OCI-LY7 (cell line): ENCODE results near the gene TRIM36. TPM values are rescaled to one million over a fixed set of nuclear protein-coding genes. Genes with fewer than 3 reads are reported as not detected.

Experiments
- BruUV-seq: library from RNA; stranded (reverse); fragments of 400-500 nt; replicated peaks from 2 replicates; lab custom pipeline; 2021; lab: Mats Ljungman, UMichigan
- CTCF ChIA-PET: fragments of 300-600 bp; sonication (Branson Sonifier 250); formaldehyde crosslinking; loops from one replicate; lab custom pipeline; 2022; ENCODE audit warnings: antibody characterized with exemption; ENCODE audit not compliant: unreplicated experiment; lab: Charles Lee
- POLR2A ChIA-PET: fragments of 300-600 bp; sonication (Branson Sonifier 250); formaldehyde crosslinking; loops from one replicate; lab custom pipeline; 2022; ENCODE audit warnings: antibody characterized with exemption; lab: Charles Lee
- DNase-seq: peaks from one replicate; pipeline ENCODE4 v3.0.0-alpha.2; 2015; ENCODE audit warnings: low spot score
- H2AFZ ChIP-seq: fragments of 200-600 bp; sonication (generic), shearing (Covaris generic); 2 replicates; pipeline ENCODE4 v1.6.1; 2014; ENCODE audit warnings: mild to moderate bottlenecking, antibody characterized with exemption, low read length, moderate library complexity
- H3K27ac ChIP-seq: fragments of 200-600 bp; sonication (generic); 2 replicates; pipeline ENCODE4 v1.5.1; 2014; ENCODE audit warnings: mixed run types, low read depth, mild to moderate bottlenecking, moderate library complexity, low read length, inconsistent platforms; ENCODE audit not compliant: poor library complexity, severe bottlenecking
- H3K36me3 ChIP-seq: fragments of 200-600 bp; sonication (generic); 2 replicates; pipeline ENCODE4 v1.6.1; 2014; ENCODE audit warnings: mild to moderate bottlenecking, antibody characterized with exemption, low read length, moderate library complexity, mixed read lengths; ENCODE audit not compliant: insufficient read depth
- H3K4me1 ChIP-seq: fragments of 200-600 bp; sonication (generic); 2 replicates; pipeline ENCODE4 v1.5.1; 2014; ENCODE audit warnings: mild to moderate bottlenecking, low read length; ENCODE audit not compliant: insufficient read depth, poor library complexity, severe bottlenecking
- H3K4me2 ChIP-seq: fragments of 200-600 bp; sonication (generic); 2 replicates; pipeline ENCODE4 v1.6.1; 2014; ENCODE audit warnings: mild to moderate bottlenecking, low read length
- H3K4me3 ChIP-seq: fragments of 200-600 bp; sonication (generic); 2 replicates; pipeline ENCODE4 v1.5.1; 2014; ENCODE audit warnings: mild to moderate bottlenecking, low read depth, low read length; ENCODE audit not compliant: poor library complexity, severe bottlenecking
- H3K79me2 ChIP-seq: fragments of 200-600 bp; sonication (generic); 2 replicates; pipeline ENCODE4 v1.6.1; 2016; ENCODE audit warnings: low read depth, mild to moderate bottlenecking, low read length, moderate library complexity, mixed read lengths; ENCODE audit not compliant: insufficient read depth
- H3K9me2 ChIP-seq: fragments of 200-600 bp; sonication (generic); 2 replicates; pipeline ENCODE4 v1.6.1; 2016; ENCODE audit warnings: mild to moderate bottlenecking, low read length, mixed read lengths; ENCODE audit not compliant: insufficient read depth
- H3K9me3 ChIP-seq: fragments of 200-600 bp; sonication (generic); 2 replicates; pipeline ENCODE4 v1.6.1; 2014; ENCODE audit warnings: mild to moderate bottlenecking, mixed run types, low read length, mixed read lengths
- H4K20me1 ChIP-seq: fragments of 200-600 bp; sonication (generic); 2 replicates; pipeline ENCODE4 v1.6.1; 2014; ENCODE audit warnings: mild to moderate bottlenecking, antibody characterized with exemption, low read length, moderate library complexity, mixed read lengths; ENCODE audit not compliant: insufficient read depth
- EZH2phosphoT487 ChIP-seq: fragments of 200-600 bp; sonication (generic); IDR thresholded peaks from 2 replicates; pipeline ENCODE4 v1.6.1; 2018; ENCODE audit warnings: low read depth, borderline replicate concordance, mild to moderate bottlenecking, mixed run types, antibody characterized with exemption, low read length, moderate library complexity, mixed read lengths
- intact Hi-C: fragments of 100-400 bp; cut with micrococcal nuclease; formaldehyde crosslinking; loops from one replicate; pipeline ENCODE4 v1.10.0; 2022; ENCODE audit not compliant: unreplicated experiment
- total RNA-seq, 2 experiments: library from RNA; depleted of rRNA in 1 of 2; stranded (reverse); fragments of >200 nt in 1 of 2; shearing (Covaris generic) in 1 of 2; gene quantifications; 2 replicates each; pipeline ENCODE4 v1.2.3, GENCODE V29; 2014 to 2022
- TF ChIP-seq, protein P1 (sequence below): fragments of 200-600 bp; sonication (generic); conservative IDR thresholded peaks from 2 replicates; pipeline ENCODE4 v1.5.1; 2014; ENCODE audit warnings: mild to moderate bottlenecking, antibody characterized with exemption, low read length, moderate library complexity, mixed read lengths

The TRIM36 gene
- total RNA-seq, 2 experiments from 2014 or later, result not detected

GRCh38 chr5:115180165-115180709 lies 10.5 kb upstream of the TRIM36 start:
- Histone ChIP-seq H3K9me3 (no peaks in the 10 kb centered on the region), H2AFZ (no peak overlapping the region), H3K4me3 (peak overlapping the region; percentile 36), H3K9me2 (no peaks in the 10 kb centered on the region), H3K27ac (no peak overlapping the region), H4K20me1 (no peaks in the 10 kb centered on the region), H3K79me2 (no peaks in the 10 kb centered on the region), H3K36me3 (no peaks in the 10 kb centered on the region), H3K4me1 (peaks cover 5% of the 10 kb centered on the region), H3K4me2 (peak overlapping the region; percentile 53)
- no peak for DNase-seq
- BruUV-seq, result no TSS peak
- ChIA-PET CTCF (no interaction called here), POLR2A (no interaction called here)
- TF ChIP-seq EZH2phosphoT487, result no peak
- TF ChIP-seq, protein P1, sequence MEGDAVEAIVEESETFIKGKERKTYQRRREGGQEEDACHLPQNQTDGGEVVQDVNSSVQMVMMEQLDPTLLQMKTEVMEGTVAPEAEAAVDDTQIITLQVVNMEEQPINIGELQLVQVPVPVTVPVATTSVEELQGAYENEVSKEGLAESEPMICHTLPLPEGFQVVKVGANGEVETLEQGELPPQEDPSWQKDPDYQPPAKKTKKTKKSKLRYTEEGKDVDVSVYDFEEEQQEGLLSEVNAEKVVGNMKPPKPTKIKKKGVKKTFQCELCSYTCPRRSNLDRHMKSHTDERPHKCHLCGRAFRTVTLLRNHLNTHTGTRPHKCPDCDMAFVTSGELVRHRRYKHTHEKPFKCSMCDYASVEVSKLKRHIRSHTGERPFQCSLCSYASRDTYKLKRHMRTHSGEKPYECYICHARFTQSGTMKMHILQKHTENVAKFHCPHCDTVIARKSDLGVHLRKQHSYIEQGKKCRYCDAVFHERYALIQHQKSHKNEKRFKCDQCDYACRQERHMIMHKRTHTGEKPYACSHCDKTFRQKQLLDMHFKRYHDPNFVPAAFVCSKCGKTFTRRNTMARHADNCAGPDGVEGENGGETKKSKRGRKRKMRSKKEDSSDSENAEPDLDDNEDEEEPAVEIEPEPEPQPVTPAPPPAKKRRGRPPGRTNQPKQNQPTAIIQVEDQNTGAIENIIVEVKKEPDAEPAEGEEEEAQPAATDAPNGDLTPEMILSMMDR, result no peak
- intact Hi-C loops, result no loop called here

GRCh38 chr5:115179394-115180164 lies 9.9 kb upstream of the TRIM36 start:
- no peaks in the 10 kb centered on the region for H3K79me2 ChIP-seq
- no peaks in the 10 kb centered on the region for H4K20me1 ChIP-seq
- no peaks in the 10 kb centered on the region for H3K9me2 ChIP-seq
- CTCF ChIA-PET, result no interaction called here
- H3K27ac ChIP-seq, result no peak overlapping the region
- no peaks in the 10 kb centered on the region for H3K36me3 ChIP-seq
- intact Hi-C loops, result no loop called here
- peak overlapping the region; percentile 36 for H3K4me3 ChIP-seq
- H3K4me2 ChIP-seq, result peak overlapping the region; percentile 53; the same call in 1 of the 2 replicates
- TF ChIP-seq EZH2phosphoT487, result no peak
- TF ChIP-seq, protein P1, result no peak
- H3K4me1 ChIP-seq, result peaks cover 5% of the 10 kb centered on the region
- no peaks in the 10 kb centered on the region for H3K9me3 ChIP-seq
- POLR2A ChIA-PET, result no interaction called here
- BruUV-seq, result no TSS peak
- H2AFZ ChIP-seq, result no peak overlapping the region
- no peak for DNase-seq

DNA sequence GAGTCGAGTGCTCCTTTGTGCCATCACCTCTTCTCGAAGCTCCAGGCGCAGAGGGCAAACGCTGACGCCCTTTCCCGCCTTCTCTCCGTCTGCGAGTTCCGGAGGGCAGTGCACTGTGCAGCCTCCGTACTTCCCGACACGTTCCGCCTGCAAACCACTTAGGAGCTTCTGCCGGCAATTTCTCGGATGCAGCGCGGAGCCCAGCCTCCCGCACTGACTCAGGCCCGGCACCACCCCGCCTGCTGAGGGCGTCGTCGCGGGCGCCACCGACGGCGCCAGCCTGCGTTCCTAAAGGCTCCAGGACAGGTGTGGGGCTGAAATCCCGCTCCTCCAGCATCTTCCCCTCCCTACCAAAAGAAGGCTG lies 9.3 kb upstream of the TRIM36 start:
- H3K9me2 ChIP-seq, result no peaks in the 10 kb centered on the region
- no peaks in the 10 kb centered on the region for H4K20me1 ChIP-seq
- BruUV-seq, result no TSS peak
- H3K4me1 ChIP-seq, result peaks cover 5% of the 10 kb centered on the region
- H2AFZ ChIP-seq, result no peak overlapping the region
- no peaks in the 10 kb centered on the region for H3K79me2 ChIP-seq
- intact Hi-C loops, result no loop called here
- ChIA-PET CTCF (no interaction called here), POLR2A (no interaction called here)
- H3K4me2 ChIP-seq, result no peak overlapping the region
- H3K4me3 ChIP-seq, result no peak overlapping the region
- H3K36me3 ChIP-seq, result no peaks in the 10 kb centered on the region
- H3K9me3 ChIP-seq, result no peaks in the 10 kb centered on the region
- TF ChIP-seq EZH2phosphoT487, result no peak
- TF ChIP-seq, protein P1, result no peak
- H3K27ac ChIP-seq, result no peak overlapping the region
- no peak for DNase-seq
